Progenitor cell of endocrine pancreas (in vitro differentiated cells): Measurements from ENCODE around the gene ZNF407. TPM values are rescaled to one million over a fixed set of nuclear protein-coding genes. Genes with fewer than 3 reads are reported as not detected.
A peak's percentile ranks its signal among the peaks of the same experiment; 100 is the strongest.
"Not testable (repeated sequence)": the region's sequence is repeated elsewhere in the genome, so short reads cannot be mapped to it uniquely, and the experiment has no call there.

Source experiments
- DNase-seq: peaks from one replicate; pipeline ENCODE4 v3.0.0; 2021; ENCODE audit warnings: low spot score; ENCODE audit not compliant: unreplicated experiment
- H3K27ac Mint-ChIP-seq: 2 replicates; pipeline ENCODE4 v1.8.0; 2021; ENCODE audit warnings: mild to moderate bottlenecking, moderate library complexity, mixed read lengths
- H3K27me3 Mint-ChIP-seq: 2 replicates; pipeline ENCODE4 v1.8.0; 2021; ENCODE audit warnings: mixed read lengths
- H3K36me3 Mint-ChIP-seq: 2 replicates; pipeline ENCODE4 v1.8.0; 2022; ENCODE audit warnings: mixed read lengths; ENCODE audit not compliant: insufficient read depth
- H3K4me1 Mint-ChIP-seq: 2 replicates; pipeline ENCODE4 v1.8.0; 2021; ENCODE audit warnings: low read depth, mixed read lengths
- H3K4me3 Mint-ChIP-seq: 2 replicates; pipeline ENCODE4 v1.8.0; 2021; ENCODE audit warnings: low read depth, mild to moderate bottlenecking, moderate library complexity, mixed read lengths
- H3K9me3 Mint-ChIP-seq: 2 replicates; pipeline ENCODE4 v1.8.0; 2021; ENCODE audit warnings: low read depth, mixed read lengths
- total RNA-seq: library from RNA; stranded (reverse); gene quantifications from 2 replicates; pipeline ENCODE4 v1.2.1, GENCODE V29; 2021
- TF ChIP-seq, protein P1 (sequence below): fragments of 200-600 bp; sonication (generic); IDR thresholded peaks from one replicate; pipeline ENCODE4 v1.5.0; 2021; ENCODE audit warnings: antibody characterized with exemption, mild to moderate bottlenecking; ENCODE audit not compliant: unreplicated experiment

Gene ZNF407
- total RNA-seq, 1 donor from 2014 or later: 18.1 TPM

DNA sequence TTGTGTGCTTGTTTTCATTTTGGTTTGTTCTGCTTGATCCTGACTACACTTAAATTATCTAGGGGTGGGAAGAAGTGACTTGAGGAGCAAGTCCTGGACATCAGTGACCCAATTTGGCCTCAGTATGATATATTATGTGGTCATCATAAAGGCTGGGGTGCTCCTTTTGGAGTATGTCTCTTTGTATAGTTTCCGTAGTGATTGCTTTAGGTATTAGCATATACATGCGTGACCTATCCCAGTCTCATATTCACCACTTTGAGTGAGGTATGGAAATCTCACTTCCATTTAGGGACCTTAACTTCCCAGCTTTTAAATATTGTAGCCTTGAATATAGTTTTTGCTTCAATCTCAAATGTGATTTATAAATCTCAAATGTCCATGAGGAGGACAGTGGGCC, 370.3 kb downstream of the ZNF407 start:
- Mint-ChIP-seq H3K4me1 (no peaks in the 10 kb centered on the region), H3K4me3 (no peak overlapping the region), H3K27me3 (no peaks in the 10 kb centered on the region), H3K36me3 (peaks cover 6% of the 10 kb centered on the region), H3K27ac (no peak overlapping the region), H3K9me3 (peaks cover 20% of the 10 kb centered on the region)
- TF ChIP-seq, protein P1, sequence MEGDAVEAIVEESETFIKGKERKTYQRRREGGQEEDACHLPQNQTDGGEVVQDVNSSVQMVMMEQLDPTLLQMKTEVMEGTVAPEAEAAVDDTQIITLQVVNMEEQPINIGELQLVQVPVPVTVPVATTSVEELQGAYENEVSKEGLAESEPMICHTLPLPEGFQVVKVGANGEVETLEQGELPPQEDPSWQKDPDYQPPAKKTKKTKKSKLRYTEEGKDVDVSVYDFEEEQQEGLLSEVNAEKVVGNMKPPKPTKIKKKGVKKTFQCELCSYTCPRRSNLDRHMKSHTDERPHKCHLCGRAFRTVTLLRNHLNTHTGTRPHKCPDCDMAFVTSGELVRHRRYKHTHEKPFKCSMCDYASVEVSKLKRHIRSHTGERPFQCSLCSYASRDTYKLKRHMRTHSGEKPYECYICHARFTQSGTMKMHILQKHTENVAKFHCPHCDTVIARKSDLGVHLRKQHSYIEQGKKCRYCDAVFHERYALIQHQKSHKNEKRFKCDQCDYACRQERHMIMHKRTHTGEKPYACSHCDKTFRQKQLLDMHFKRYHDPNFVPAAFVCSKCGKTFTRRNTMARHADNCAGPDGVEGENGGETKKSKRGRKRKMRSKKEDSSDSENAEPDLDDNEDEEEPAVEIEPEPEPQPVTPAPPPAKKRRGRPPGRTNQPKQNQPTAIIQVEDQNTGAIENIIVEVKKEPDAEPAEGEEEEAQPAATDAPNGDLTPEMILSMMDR: no peak
- no peak for DNase-seq

DNA sequence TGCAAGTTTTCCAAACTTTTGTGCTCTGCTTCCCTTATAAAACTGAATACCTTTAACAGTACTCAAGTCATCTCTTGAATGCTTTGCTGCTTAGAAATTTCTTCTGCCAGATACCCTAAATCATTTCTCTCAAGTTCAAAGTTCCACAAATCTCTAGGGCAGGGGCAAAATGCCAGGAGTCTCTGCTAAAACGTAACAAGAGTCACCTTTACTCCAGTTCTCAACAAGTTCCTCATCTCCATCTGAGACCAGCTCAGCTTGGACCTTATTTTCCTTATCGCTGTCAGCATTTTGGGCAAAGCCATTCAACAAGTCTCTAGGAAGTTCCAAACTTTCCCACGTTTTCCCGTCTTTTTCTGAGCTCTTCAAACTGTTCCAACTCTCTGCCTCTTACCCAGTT, 373.7 kb downstream of the ZNF407 start:
- not testable (repeated sequence) for H3K4me1 Mint-ChIP-seq, H3K4me3 Mint-ChIP-seq, H3K27ac Mint-ChIP-seq, H3K36me3 Mint-ChIP-seq, H3K27me3 Mint-ChIP-seq, H3K9me3 Mint-ChIP-seq, DNase-seq

DNA sequence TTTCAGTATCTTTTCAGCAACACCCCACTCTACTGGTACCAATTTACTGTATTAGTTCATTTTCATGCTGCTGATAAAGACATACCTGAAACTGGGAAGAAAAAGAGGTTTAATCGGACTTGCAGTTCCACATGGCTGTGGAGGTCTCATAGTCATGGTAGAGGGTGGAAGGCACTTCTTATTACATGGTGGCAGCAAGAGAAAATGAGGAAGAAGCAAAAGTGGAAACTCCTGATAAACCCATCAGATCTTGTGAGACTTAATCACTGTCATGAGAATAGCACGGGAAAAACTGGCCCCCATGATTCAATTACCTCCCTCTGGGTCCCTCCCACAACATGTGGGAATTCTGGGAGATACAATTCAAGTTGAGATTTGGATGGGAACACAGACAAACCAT, 374.1 kb downstream of the ZNF407 start:
- not testable (repeated sequence) for H3K9me3 Mint-ChIP-seq, H3K36me3 Mint-ChIP-seq, H3K4me1 Mint-ChIP-seq, DNase-seq, H3K4me3 Mint-ChIP-seq, H3K27ac Mint-ChIP-seq, H3K27me3 Mint-ChIP-seq

DNA sequence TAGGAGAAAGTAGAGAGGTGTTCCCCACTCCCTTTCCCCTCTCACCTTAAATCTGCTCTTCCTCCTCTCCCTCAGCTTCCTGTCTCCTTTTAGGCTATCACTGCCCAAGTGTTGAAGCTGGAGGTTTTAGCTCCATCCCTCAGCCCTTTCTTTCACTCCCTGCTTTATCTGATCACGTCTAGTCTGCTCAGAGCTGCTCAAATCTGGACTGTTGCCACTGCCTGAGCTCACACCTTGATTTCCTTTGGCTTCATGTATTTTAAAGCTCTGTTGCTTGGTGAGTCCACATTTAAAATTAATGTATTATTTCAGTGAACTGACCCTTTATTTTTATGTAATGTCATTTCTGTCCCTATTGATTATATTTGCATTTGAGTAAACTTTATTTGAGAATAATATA, 374.7 kb downstream of the ZNF407 start:
- peaks cover 6% of the 10 kb centered on the region for H3K9me3 Mint-ChIP-seq
- TF ChIP-seq, protein P1: no peak
- H3K27me3 Mint-ChIP-seq: no peaks in the 10 kb centered on the region
- DNase-seq: no peak
- H3K4me3 Mint-ChIP-seq: no peak overlapping the region
- peaks cover 5% of the 10 kb centered on the region for H3K4me1 Mint-ChIP-seq
- peaks cover 2% of the 10 kb centered on the region for H3K36me3 Mint-ChIP-seq
- no peak overlapping the region for H3K27ac Mint-ChIP-seq

DNA sequence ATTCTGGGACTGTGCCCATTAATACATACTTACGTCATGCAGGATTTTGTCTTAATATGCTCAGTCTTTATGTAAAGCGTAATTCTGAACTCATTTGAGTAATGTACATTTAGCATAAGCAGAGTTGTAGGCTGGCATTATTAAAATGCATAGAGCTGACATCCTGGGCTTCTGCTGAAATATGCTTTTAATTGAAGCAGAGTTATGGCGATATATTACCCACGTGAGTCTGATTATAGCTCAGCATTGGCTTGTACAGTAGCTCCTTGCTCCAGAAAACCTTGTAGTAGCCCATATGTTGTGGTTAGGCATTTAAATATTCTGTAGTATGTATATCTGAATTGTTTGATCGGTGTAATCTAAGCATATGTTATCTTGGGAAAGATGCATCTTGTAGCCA, 377.3 kb downstream of the ZNF407 start:
- Mint-ChIP-seq H3K27me3 (no peaks in the 10 kb centered on the region), H3K4me1 (peaks cover 5% of the 10 kb centered on the region), H3K9me3 (peaks cover 5% of the 10 kb centered on the region), H3K36me3 (peaks cover 4% of the 10 kb centered on the region), H3K27ac (no peak overlapping the region), H3K4me3 (no peak overlapping the region)
- TF ChIP-seq, protein P1: no peak
- no peak for DNase-seq

DNA sequence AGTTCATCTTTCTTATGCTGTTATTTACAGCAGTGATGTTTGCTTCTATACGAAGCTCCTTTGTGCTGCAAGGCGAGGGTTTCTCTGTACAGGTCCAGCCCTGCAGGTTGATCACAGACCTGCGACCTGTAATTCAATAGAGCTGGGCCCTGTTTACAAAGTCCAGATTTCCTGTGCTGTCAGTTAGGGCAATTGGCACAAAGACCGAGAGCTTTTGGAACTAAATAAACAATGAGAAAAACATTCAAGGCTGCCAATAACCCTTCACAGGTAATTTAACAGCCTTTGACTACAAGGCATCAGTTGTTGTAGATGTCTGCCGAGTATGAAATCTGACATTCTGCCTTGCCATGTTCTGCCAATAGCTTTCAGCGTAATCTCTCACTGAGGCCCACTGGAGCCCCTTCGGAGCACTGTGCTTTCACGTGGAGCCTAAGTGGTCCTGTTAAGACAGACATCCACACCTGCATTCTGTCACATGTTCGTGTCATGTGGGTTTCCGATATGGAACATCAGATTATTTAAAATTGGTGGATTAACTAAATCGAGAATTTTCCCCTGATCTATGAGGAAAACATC, 378.8 kb downstream of the ZNF407 start:
- no peak for DNase-seq
- H3K4me1 Mint-ChIP-seq: peaks cover 5% of the 10 kb centered on the region
- H3K27me3 Mint-ChIP-seq: no peaks in the 10 kb centered on the region
- H3K9me3 Mint-ChIP-seq: peaks cover 5% of the 10 kb centered on the region
- TF ChIP-seq, protein P1: no peak
- peak overlapping the region; percentile 51 for H3K27ac Mint-ChIP-seq
- no peak overlapping the region for H3K4me3 Mint-ChIP-seq
- peaks cover 6% of the 10 kb centered on the region for H3K36me3 Mint-ChIP-seq
